HEK293 (cell line): ENCODE results near the gene SRBD1.

Experiments used
- SP7 ChIP-seq: fragments of 450-650 bp; formaldehyde crosslinking; IDR thresholded peaks from 2 replicates; pipeline ENCODE4 v1.5.1; 2016; ENCODE audit warnings: missing biosample characterization, missing genetic modification characterization
- ZNF157 ChIP-seq: fragments of 450-650 bp; formaldehyde crosslinking; IDR thresholded peaks from 2 replicates; pipeline ENCODE4 v1.5.1; 2016; ENCODE audit warnings: missing biosample characterization, missing genetic modification characterization
- ZNF48 ChIP-seq: fragments of 450-650 bp; formaldehyde crosslinking; IDR thresholded peaks from 2 replicates; pipeline ENCODE4 v1.5.1; 2016; ENCODE audit warnings: missing biosample characterization, missing genetic modification characterization
- ZNF621 ChIP-seq: fragments of 450-650 bp; formaldehyde crosslinking; IDR thresholded peaks from 2 replicates; pipeline ENCODE4 v1.5.1; 2017; ENCODE audit warnings: missing biosample characterization, missing genetic modification characterization
- ZNF76 ChIP-seq: fragments of 450-650 bp; formaldehyde crosslinking; IDR thresholded peaks from 2 replicates; pipeline ENCODE4; 2016; ENCODE audit warnings: low read depth, missing biosample characterization, missing genetic modification characterization, borderline replicate concordance
- TF ChIP-seq, protein P1 (sequence below): fragments of 450-650 bp; formaldehyde crosslinking; IDR thresholded peaks from 2 replicates; pipeline ENCODE4 v1.5.1; 2016; ENCODE audit warnings: missing biosample characterization, missing genetic modification characterization
- TF ChIP-seq, protein P2 (sequence below): fragments of 450-650 bp; formaldehyde crosslinking; IDR thresholded peaks from 2 replicates; pipeline ENCODE4 v1.5.1; 2016; ENCODE audit warnings: missing biosample characterization, missing genetic modification characterization
- TF ChIP-seq, protein P3 (sequence below): fragments of 450-650 bp; formaldehyde crosslinking; IDR thresholded peaks from 2 replicates; pipeline ENCODE4 v1.5.1; 2016; ENCODE audit warnings: missing biosample characterization, missing genetic modification characterization
- TF ChIP-seq, protein P4 (sequence below): fragments of 450-650 bp; formaldehyde crosslinking; IDR thresholded peaks from 2 replicates; pipeline ENCODE4 v1.5.1; 2017; ENCODE audit warnings: missing biosample characterization, missing genetic modification characterization

DNA sequence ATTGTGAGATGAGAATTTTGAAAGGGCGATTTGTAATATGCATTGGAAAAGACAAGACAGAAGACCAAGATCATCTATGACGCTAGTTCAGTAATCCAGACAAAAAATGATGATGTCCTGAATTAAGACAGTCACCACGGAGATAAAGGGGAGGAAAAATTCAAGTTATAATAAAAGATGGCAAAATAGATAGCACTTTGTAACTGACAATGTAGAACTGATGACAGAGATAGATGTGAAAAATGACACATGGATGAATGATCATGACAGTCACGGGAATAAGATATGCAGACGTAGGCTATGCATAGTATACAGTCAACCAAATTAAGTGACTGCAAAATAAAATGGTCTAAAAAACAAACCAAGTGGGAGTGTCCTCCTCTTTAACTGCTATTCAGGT, 59.2 kb downstream of the SRBD1 start:
- TF ChIP-seq, protein P1, sequence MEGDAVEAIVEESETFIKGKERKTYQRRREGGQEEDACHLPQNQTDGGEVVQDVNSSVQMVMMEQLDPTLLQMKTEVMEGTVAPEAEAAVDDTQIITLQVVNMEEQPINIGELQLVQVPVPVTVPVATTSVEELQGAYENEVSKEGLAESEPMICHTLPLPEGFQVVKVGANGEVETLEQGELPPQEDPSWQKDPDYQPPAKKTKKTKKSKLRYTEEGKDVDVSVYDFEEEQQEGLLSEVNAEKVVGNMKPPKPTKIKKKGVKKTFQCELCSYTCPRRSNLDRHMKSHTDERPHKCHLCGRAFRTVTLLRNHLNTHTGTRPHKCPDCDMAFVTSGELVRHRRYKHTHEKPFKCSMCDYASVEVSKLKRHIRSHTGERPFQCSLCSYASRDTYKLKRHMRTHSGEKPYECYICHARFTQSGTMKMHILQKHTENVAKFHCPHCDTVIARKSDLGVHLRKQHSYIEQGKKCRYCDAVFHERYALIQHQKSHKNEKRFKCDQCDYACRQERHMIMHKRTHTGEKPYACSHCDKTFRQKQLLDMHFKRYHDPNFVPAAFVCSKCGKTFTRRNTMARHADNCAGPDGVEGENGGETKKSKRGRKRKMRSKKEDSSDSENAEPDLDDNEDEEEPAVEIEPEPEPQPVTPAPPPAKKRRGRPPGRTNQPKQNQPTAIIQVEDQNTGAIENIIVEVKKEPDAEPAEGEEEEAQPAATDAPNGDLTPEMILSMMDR (tag by site-specific recombination): no peak
- TF ChIP-seq ZNF48 (tag by site-specific recombination): no peak
- TF ChIP-seq ZNF157: no peak
- TF ChIP-seq, protein P2, sequence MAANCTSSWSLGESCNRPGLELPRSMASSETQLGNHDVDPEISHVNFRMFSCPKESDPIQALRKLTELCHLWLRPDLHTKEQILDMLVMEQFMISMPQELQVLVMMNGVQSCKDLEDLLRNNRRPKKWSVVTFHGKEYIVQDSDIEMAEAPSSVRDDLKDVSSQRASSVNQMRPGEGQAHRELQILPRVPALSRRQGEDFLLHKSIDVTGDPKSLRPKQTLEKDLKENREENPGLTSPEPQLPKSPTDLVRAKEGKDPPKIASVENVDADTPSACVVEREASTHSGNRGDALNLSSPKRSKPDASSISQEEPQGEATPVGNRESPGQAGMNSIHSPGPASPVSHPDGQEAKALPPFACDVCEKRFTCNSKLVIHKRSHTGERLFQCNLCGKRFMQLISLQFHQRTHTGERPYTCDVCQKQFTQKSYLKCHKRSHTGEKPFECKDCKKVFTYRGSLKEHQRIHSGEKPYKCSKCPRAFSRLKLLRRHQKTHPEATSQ: no peak
- TF ChIP-seq ZNF621 (tag by site-specific recombination): no peak
- no peak for TF ChIP-seq SP7 (tag by site-specific recombination)
- TF ChIP-seq, protein P3, sequence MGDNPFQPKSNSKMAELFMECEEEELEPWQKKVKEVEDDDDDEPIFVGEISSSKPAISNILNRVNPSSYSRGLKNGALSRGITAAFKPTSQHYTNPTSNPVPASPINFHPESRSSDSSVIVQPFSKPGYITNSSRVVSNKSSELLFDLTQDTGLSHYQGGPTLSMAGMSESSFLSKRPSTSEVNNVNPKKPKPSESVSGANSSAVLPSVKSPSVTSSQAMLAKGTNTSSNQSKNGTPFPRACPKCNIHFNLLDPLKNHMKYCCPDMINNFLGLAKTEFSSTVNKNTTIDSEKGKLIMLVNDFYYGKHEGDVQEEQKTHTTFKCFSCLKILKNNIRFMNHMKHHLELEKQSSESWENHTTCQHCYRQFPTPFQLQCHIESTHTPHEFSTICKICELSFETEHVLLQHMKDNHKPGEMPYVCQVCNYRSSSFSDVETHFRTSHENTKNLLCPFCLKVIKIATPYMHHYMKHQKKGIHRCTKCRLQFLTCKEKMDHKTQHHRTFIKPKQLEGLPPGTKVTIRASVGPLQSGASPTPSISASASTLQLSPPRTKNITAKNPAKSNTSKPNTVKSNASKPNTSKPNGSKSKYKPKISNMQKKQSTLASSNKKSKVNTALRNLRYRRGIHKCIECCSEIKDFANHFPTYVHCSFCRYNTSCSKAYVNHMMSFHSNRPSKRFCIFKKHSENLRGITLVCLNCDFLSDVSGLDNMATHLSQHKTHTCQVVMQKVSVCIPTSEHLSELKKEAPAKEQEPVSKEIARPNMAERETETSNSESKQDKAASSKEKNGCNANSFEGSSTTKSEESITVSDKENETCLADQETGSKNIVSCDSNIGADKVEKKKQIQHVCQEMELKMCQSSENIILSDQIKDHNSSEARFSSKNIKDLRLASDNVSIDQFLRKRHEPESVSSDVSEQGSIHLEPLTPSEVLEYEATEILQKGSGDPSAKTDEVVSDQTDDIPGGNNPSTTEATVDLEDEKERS (tag by site-specific recombination): no peak
- no peak for TF ChIP-seq ZNF76 (tag by site-specific recombination)
- TF ChIP-seq, protein P4, sequence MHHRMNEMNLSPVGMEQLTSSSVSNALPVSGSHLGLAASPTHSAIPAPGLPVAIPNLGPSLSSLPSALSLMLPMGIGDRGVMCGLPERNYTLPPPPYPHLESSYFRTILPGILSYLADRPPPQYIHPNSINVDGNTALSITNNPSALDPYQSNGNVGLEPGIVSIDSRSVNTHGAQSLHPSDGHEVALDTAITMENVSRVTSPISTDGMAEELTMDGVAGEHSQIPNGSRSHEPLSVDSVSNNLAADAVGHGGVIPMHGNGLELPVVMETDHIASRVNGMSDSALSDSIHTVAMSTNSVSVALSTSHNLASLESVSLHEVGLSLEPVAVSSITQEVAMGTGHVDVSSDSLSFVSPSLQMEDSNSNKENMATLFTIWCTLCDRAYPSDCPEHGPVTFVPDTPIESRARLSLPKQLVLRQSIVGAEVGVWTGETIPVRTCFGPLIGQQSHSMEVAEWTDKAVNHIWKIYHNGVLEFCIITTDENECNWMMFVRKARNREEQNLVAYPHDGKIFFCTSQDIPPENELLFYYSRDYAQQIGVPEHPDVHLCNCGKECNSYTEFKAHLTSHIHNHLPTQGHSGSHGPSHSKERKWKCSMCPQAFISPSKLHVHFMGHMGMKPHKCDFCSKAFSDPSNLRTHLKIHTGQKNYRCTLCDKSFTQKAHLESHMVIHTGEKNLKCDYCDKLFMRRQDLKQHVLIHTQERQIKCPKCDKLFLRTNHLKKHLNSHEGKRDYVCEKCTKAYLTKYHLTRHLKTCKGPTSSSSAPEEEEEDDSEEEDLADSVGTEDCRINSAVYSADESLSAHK (tag by site-specific recombination): no peak
